Measurements from ENCODE around the gene DMBT1. TPM values are rescaled to one million over a fixed set of nuclear protein-coding genes. Genes with fewer than 3 reads are reported as not detected.

The DMBT1 gene
- total RNA-seq, 1 donor from 2014 or later: 6.5 TPM

GRCh38 chr10:122664501-122664900, 103.9 kb downstream of the DMBT1 start:
- no peak overlapping the region for H3K27ac Mint-ChIP-seq
- peaks cover 24% of the 10 kb centered on the region for H3K27me3 Mint-ChIP-seq
- no peak for TF ChIP-seq CTCF (conservative IDR thresholded peaks at IDR 0.05)
- no peaks in the 10 kb centered on the region for H3K36me3 Mint-ChIP-seq
- H3K4me1 Mint-ChIP-seq (ENCODE audit: unreplicated experiment): no peaks in the 10 kb centered on the region
- no peak for DNase-seq (ENCODE audit: extremely low spot score, unreplicated experiment)
- no peak overlapping the region for H3K4me3 Mint-ChIP-seq
- no peaks in the 10 kb centered on the region for H3K9me3 Mint-ChIP-seq

GRCh38 chr10:122665329-122665860, 104.8 kb downstream of the DMBT1 start:
- Mint-ChIP-seq H3K9me3 (no peaks in the 10 kb centered on the region), H3K4me3 (no peak overlapping the region), H3K36me3 (no peaks in the 10 kb centered on the region), H3K27me3 (peaks cover 24% of the 10 kb centered on the region), H3K4me1 (ENCODE audit: unreplicated experiment) (peaks cover 4% of the 10 kb centered on the region), H3K27ac (no peak overlapping the region)
- TF ChIP-seq CTCF (conservative IDR thresholded peaks at IDR 0.05): no peak
- no peak for DNase-seq (ENCODE audit: extremely low spot score, unreplicated experiment)

- Mint-ChIP-seq H3K9me3 (no peaks in the 10 kb centered on the region), H3K27me3 (peaks cover 23% of the 10 kb centered on the region), H3K27ac (no peak overlapping the region), H3K4me1 (ENCODE audit: unreplicated experiment) (peaks cover 4% of the 10 kb centered on the region), H3K4me3 (no peak overlapping the region), H3K36me3 (no peaks in the 10 kb centered on the region)
- no peak for TF ChIP-seq CTCF (conservative IDR thresholded peaks at IDR 0.05)
- DNase-seq (ENCODE audit: extremely low spot score, unreplicated experiment): no peak
Observed at GRCh38 chr10:122665946-122666345, 105.4 kb downstream of the DMBT1 start.

GRCh38 chr10:122669045-122669444, 108.5 kb downstream of the DMBT1 start:
- Mint-ChIP-seq H3K27ac (no peak overlapping the region), H3K4me1 (ENCODE audit: unreplicated experiment) (peaks cover 4% of the 10 kb centered on the region), H3K27me3 (peaks cover 22% of the 10 kb centered on the region), H3K36me3 (no peaks in the 10 kb centered on the region), H3K4me3 (no peak overlapping the region), H3K9me3 (no peaks in the 10 kb centered on the region)
- TF ChIP-seq CTCF (conservative IDR thresholded peaks at IDR 0.05): no peak
- DNase-seq (ENCODE audit: extremely low spot score, unreplicated experiment): no peak

GRCh38 chr10:122669842-122670241, 109.3 kb downstream of the DMBT1 start:
- Mint-ChIP-seq H3K9me3 (no peaks in the 10 kb centered on the region), H3K27me3 (peaks cover 27% of the 10 kb centered on the region), H3K36me3 (no peaks in the 10 kb centered on the region), H3K27ac (no peak overlapping the region), H3K4me1 (ENCODE audit: unreplicated experiment) (peaks cover 4% of the 10 kb centered on the region), H3K4me3 (no peak overlapping the region)
- DNase-seq (ENCODE audit: extremely low spot score, unreplicated experiment): no peak
- no peak for TF ChIP-seq CTCF (conservative IDR thresholded peaks at IDR 0.05)

- peaks cover 29% of the 10 kb centered on the region for H3K27me3 Mint-ChIP-seq
- no peak overlapping the region for H3K4me3 Mint-ChIP-seq
- TF ChIP-seq CTCF (conservative IDR thresholded peaks at IDR 0.05): no peak
- H3K9me3 Mint-ChIP-seq: no peaks in the 10 kb centered on the region
- peaks cover 4% of the 10 kb centered on the region for H3K4me1 Mint-ChIP-seq (ENCODE audit: unreplicated experiment)
- no peaks in the 10 kb centered on the region for H3K36me3 Mint-ChIP-seq
- no peak overlapping the region for H3K27ac Mint-ChIP-seq
- DNase-seq (ENCODE audit: extremely low spot score, unreplicated experiment): no peak
Observed at GRCh38 chr10:122671355-122671754, 110.8 kb downstream of the DMBT1 start.
